Measurements from ENCODE around the gene SAC3D1. TPM values are rescaled to one million over a fixed set of nuclear protein-coding genes. Genes with fewer than 3 reads are reported as not detected.

The SAC3D1 gene
- total and polyA plus RNA-seq, 9 of the 15 experiments (the other 6 are each of a cell fraction or from before 2014, with no cell fraction given): 0.20 to 35.2 (median 5.8) TPM

DNA sequence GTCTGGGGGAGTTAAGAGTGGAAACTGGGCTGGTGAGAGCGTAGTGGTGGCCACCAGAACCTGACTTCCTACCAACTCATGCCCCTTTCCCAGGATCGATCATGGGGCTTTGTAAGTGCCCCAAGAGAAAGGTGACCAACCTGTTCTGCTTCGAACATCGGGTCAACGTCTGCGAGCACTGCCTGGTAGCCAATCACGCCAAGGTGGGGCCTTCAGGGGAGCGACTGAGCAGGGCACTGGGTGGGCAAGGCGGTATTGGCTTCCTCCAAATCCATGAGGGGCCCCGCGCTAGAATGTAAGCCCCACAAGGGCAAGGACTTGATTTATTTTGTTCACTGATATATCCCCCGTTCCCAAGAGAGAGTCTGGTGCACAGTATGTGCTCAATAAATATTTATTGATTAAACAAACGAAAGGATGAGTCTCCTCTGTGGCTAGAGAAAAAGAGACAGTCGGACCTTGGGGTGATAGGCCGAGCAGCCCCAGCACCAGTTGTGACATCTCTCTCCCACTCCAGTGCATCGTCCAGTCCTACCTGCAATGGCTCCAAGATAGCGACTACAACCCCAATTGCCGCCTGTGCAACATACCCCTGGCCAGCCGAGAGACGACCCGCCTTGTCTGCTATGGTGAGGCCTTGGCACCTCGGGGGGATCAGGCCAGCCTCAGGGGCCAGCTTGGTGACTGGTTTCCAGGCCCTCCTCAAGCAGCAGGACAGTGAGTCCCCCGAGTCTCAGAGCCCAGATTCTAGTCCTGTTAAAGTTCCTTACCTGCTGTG, 43.8 kb downstream of the SAC3D1 start:
- H3K4me3 ChIP-seq: peak overlapping the region; percentile 81
- H3K9ac ChIP-seq (ENCODE audit: insufficient read depth in 1 of 2, low read depth in 2 of 2, low read length in 2 of 2): peak overlapping the region; percentile 96
- TF ChIP-seq ELF2 (CRISPR knock-in tag; IDR thresholded peaks at IDR 0.05) (no peak), ZNF79 (CRISPR knock-in tag; IDR thresholded peaks at IDR 0.05; ENCODE audit: low read depth) (no peak), NFYB (IDR thresholded peaks at IDR 0.05; ENCODE audit: extremely low read depth, insufficient read length) (peak; percentile 9), TEAD1 (CRISPR knock-in tag; IDR thresholded peaks at IDR 0.05) (no peak; a peak in 1 of 4 replicates), KAT7 (CRISPR knock-in tag; IDR thresholded peaks at IDR 0.05; ENCODE audit: borderline replicate concordance) (0 out of 2 replicates have a peak, but pooled peaks have one; percentile 43), FOXA3 (CRISPR knock-in tag; conservative IDR thresholded peaks at IDR 0.05 in 1 of 2, IDR thresholded peaks at IDR 0.05 in 1 of 2) (0 out of 4 replicates have a peak, but pooled peaks of 1 of the 2 experiments have one; percentile 14), ZBTB1 (CRISPR knock-in tag; IDR thresholded peaks at IDR 0.05; ENCODE audit: borderline replicate concordance, low read depth) (peak; percentile 27; the same call in 1 of the 2 replicates)
- TF ChIP-seq, protein P1, sequence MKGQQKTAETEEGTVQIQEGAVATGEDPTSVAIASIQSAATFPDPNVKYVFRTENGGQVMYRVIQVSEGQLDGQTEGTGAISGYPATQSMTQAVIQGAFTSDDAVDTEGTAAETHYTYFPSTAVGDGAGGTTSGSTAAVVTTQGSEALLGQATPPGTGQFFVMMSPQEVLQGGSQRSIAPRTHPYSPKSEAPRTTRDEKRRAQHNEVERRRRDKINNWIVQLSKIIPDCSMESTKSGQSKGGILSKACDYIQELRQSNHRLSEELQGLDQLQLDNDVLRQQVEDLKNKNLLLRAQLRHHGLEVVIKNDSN (CRISPR knock-in tag; IDR thresholded peaks at IDR 0.05): peak; percentile 32; the same call in 1 of the 2 replicates
- peak overlapping the region; percentile 98 for H3K4me2 ChIP-seq (ENCODE audit: insufficient read depth, low read length)
- peaks cover 51% of the 10 kb centered on the region for H3K79me2 ChIP-seq (ENCODE audit: control insufficient read depth, insufficient read depth, low read length)
- DNase-seq (ENCODE audit: extremely low read depth in 1 of 4, low spot score in 3 of 4): no peak
- FAIRE-seq: no peak
- in situ Hi-C loops (cut with MboI) (no loop called here), intact Hi-C loops (cut with micrococcal nuclease) (loop anchor here (5.0 kb wide), 1 partner anchor 57 kb away; the partner anchor contains the start of gene SNX15)
- no peaks in the 10 kb centered on the region for H3K9me3 ChIP-seq (replicated peaks; ENCODE audit: control insufficient read depth, insufficient read depth, low read depth, low read length)
- BruUV-seq (replicated peaks): TSS peak; percentile 72
- peak overlapping the region; percentile 89 for H2AFZ ChIP-seq (ENCODE audit: low read depth, low read length)
- H3K4me1 ChIP-seq (replicated peaks in 1 of 2; ENCODE audit: control insufficient read depth in 2 of 2, insufficient read depth in 2 of 2, low read length in 2 of 2): peaks cover 16 to 20% of the 10 kb centered on the region in 2 experiments
- 25% methylated on average over 23 of the region's 23 CpGs for WGBS (ENCODE audit: insufficient coverage, low coverage, missing lambda C conversion rate)
- H3K27ac ChIP-seq (ENCODE audit: extremely low read depth, low read depth, low read length): peak overlapping the region; percentile 90
- peak; percentile 16 for ATAC-seq
- H3K36me3 ChIP-seq (ENCODE audit: control insufficient read depth, insufficient read depth, low read length): peaks cover 78% of the 10 kb centered on the region
- H4K20me1 ChIP-seq (replicated peaks; ENCODE audit: control insufficient read depth, insufficient read depth, low read length): no peaks in the 10 kb centered on the region; the same call in 1 of the 2 replicates
- H3K27me3 ChIP-seq (ENCODE audit: control insufficient read depth in 2 of 2, insufficient read depth in 2 of 2, low read length in 2 of 2): no peaks in the 10 kb centered on the region; a peak in 1 of 5 replicates
- CTCF ChIA-PET (ENCODE audit: low intra/inter-chr PET ratio): interaction anchor here (1.4 kb wide), 1 partner anchor 72 kb away, joined by 3 read pairs; no protein-coding TSS in a partner anchor
- H3K9me1 ChIP-seq (ENCODE audit: control insufficient read depth, insufficient read depth, low read length): no peaks in the 10 kb centered on the region
- POLR2A ChIA-PET: interaction anchor here (0.6 to 1.5 kb wide), 13 partner anchors 9 to 285 kb away, joined by 3 to 7 read pairs (median 4); partner anchors contain the start of genes TM7SF2 and ZNHIT2
